Daoy (cell line): ENCODE results near the gene GNA15. TPM values are rescaled to one million over a fixed set of nuclear protein-coding genes. Genes with fewer than 3 reads are reported as not detected.

ENCODE experiments used
- DNase-seq: peaks from one replicate; pipeline ENCODE4 v3.0.0-alpha.2; 2015; ENCODE audit warnings: low read depth
- total RNA-seq: library from RNA; depleted of rRNA; stranded (reverse); fragments of >200 nt; shearing (Covaris generic); gene quantifications from 2 replicates; pipeline ENCODE4 v1.2.3, GENCODE V29; 2014

GNA15 gene
- total RNA-seq, 1 experiment from 2014 or later, result not detected

DNA sequence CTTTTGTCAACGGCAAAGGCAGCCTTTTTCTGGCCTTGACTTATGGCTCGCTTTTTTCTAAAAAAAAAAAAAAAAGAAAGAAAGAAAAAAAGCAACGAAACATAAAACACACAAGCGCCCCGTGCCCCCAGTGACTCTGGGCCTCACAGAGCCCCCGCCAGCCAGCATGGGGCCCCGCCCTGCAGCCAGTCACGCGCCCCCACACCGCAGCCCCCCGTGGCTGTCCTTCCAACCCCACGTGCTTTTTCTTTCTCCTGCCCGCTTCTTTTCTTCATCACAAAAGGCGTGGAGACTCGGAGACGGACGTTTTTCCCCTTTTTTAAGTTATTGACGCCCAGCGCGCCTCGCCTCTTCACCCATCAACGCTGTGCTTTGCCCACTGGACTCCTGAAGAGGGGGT is 14.4 kb upstream of the GNA15 start:
- DNase-seq, result no peak

DNA sequence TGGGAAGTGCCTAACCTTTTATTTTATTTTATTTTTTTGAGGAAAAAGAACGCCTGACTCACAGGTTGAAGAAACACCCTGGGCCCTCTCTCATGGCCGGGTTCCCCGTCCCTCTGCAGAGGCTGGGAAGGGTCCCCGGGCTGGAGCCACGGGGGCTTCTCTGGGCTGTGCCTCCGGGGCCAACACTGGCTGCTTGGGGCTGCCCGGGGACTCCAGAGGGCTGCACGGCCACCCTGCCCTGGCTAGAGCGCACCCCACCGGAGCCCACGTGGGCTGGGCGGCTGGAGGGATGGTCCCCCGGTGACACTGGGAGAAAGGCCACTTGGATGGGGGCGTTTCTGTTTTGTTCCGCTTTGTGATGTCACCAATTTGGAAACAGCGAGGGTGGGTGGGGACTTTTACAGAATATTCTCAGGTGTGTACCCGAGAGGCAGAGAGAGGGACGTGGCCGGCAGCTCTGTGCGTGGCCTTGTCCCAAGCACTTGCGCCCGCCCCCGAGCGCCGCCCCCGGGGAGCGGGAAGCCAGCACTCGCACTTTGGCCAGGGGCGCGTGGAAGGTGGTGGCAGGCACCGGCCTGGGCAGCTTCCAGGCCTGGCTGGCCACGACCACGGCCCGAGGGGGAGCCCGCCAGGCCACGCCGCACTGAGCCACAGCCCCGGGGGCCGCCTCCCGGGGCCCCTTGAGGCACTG is 13.9 kb upstream of the GNA15 start:
- DNase-seq, result no peak

DNA sequence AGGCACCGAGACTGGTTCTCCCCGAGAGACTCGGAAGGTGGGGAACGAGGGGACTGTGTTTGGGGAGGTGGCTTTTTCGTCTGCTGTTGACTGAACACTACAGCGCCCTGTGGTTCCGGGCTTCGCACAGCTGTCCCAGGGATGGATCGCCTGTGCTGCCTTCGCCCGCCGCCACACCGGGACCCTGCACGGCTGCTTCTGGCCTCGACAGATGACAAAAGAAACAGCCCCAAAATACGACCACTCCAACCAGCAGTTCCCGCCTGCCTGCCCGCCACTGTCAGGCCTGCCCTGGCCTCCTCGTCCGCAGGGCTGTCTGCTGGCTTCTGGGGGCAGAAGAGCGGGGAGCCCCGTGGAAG is 13.3 kb upstream of the GNA15 start:
- DNase-seq, result no peak

DNA sequence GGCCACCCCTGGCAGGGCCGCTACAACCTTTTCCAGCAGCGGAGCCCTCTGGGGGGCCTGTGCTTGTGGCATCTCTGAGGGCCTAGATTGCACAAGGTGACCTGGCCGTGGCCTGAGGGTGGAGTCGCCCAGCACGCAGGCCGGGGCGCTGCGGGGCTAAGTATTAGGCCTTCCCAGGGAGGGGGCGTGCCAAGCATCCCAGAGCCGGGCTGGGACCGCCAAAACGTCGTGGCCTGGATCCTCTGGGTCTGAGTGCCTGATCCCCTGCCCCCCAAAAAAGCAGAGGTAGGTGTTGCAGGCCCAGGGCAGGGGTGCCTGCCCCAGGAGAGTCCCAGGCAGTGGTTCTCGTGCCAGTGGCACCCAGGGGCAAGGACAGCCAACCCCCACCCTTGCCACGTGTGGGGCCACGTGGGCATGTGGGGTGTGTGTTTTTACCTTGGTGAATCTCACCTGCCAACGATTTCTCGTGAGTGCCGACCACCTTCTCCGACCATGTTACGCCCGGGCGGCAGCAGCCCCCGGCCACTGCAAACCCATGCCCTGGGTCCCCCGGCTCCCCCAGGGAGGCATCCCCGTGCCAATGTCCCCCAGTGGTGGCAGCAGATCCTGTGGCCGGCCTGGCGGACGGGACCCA is 12.6 kb upstream of the GNA15 start:
- no peak for DNase-seq

DNA sequence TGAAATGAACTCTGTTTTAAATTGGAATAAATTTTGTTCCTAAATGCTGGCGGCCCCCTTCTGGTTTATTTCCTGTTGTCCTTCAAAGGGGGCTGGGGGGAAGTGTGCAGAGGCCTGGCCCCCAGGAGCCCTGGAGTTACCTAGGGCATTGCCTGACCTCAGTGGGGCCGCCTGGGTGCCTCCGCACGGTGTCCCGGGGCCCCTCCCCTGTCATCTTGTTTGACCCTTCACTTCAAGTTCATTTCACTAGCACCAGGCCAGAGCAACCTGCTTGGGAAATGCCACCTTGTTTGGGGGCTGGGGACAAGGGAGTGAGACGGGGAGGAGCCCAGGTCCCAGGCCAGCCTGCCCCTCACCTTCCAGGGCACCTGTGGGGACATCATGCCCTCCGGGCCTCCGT is 11.9 kb upstream of the GNA15 start:
- DNase-seq, result no peak

DNA sequence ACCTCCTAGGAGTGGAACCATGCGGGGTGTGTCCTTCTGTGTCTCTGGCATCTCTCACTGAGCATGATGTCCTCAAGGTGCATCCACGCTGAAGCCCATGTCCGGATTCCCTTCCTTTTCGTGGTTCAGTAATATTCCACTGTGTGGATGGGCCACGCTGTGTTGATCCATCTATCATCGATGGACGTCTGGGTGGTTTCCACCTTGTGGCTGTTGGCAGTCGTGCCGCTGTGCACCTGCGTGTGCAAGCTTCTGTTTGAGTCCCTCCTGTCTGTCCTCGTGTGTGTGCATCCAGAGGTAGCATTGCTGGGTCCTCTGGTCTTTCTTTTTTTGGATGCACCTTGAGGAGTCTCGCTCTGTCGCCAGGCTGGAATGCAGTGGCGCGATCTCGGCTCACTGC is 11.2 kb upstream of the GNA15 start:
- DNase-seq, result no peak

DNA sequence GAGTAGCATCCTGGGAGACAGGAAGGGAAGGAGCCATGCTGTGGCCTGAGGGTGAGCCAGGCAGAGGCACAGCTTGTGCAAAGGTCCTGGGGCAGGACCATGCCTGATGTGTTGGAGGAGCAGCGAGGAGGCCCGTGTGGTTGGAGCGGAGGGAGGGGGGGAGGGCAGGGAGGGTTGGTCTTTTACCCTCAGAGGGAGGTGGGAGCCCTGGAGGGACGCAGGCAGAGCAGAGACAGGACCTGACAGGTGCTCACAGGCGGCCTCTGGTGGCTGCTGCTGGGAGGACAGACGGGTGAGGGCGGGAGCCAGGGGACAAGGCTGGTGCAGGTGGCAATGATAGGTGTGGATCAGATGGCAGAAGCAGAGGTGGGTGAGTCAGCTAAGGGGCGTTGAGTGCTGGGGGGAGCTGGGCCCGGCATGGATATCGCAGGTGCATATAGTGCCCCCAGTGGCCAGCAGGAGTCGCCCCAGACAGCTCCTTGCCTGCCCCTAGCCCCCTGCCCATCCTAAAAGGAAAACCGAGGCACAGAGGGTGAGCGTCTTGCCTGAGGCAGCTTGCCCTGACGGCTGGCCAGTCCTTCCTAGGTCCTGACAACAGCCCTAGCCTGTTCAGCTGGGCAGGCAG is 9.8 kb upstream of the GNA15 start:
- DNase-seq, result peak; percentile 71

DNA sequence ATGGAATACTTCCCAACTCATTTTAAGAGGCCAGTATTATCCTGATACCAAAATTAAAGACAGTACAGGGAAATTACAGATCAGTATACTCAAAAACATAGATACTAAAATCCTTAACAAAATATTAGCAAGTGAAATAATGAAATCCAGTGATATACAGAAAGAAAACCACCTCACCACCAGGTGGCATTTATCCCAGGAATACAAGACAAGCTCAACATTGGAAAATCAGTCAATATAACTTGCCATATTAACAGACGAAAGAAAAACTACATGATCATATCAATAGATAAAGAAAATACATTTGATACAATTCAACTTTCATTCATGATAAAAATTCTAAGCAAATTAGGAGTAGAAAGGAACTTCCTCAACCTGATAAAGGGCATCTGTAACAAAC is 6.7 kb upstream of the GNA15 start:
- peak; percentile 45 for DNase-seq

DNA sequence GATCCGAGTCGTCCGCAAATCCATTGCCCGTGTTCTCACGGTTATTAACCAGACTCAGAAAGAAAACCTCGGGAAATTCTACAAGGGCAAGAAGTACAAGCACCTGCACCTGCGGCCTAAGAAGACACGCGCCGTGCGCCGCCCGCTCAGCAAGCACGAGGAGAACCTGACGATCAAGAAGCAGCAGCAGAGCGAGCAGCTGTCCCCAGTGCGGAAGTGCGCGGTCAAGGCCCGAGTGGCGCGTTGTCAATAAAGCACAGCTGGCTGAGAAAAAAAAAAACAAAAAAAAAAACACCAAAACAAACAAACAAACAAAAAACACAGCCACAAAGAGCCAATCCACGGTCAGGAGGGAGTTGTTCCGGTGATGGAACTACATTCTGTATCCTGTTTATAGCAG is 4.7 kb upstream of the GNA15 start:
- DNase-seq, result no peak

DNA sequence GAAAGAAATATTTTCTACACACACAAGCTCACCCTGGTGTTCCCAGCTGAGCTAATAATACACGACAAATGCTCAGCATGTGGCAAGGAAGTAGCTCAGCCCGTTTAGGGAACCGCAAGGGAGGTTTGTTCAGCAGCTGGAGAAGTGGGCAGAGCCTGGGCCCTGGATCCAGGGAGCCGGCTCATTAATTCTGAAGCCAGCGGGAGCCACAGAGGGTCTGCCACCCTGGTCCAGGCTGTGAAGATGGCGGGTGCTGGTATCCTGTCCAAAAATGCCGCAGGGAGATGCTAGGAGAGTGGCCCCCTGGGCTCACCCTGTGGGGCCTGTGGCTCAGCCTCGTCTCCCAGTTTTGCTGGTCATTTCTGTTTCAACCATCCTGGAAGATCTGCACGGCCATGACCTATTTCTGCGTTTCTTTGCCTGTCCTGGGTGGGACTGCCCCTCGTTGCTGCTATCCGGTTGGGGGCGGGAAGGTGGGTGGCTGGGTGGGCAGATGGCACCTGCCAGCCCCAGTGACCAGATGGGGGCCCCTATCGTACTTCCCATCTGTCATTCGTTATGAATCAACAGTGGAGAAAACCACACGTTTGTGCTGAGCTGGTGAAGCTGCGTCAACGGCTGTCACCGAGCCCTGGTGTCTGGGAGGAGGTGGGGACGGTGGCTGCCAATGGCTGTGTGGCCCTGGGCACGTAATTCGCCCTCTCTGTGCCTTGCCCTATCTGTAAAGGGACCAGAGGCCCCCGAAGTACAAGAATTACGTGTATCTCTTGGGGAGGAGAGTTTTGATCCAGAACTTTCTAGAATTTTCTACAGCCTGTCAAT is 2.7 kb upstream of the GNA15 start:
- DNase-seq, result peak; percentile 73

DNA sequence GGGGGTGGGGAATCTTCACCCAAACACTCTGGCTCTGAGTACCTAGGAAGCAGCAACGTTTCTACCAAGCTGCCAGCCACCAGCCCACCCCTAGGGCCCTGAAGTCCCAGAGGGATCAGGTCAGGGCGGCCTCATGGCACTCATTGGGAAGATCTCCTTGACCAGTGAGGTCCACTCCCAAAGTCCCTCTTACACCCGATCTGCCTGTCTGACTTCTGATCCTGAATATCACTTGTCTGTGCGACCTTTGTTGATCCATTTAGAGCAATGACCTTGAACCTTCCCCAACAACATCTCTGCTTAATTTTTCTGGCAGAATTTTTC is 2.1 kb upstream of the GNA15 start:
- DNase-seq, result no peak

DNA sequence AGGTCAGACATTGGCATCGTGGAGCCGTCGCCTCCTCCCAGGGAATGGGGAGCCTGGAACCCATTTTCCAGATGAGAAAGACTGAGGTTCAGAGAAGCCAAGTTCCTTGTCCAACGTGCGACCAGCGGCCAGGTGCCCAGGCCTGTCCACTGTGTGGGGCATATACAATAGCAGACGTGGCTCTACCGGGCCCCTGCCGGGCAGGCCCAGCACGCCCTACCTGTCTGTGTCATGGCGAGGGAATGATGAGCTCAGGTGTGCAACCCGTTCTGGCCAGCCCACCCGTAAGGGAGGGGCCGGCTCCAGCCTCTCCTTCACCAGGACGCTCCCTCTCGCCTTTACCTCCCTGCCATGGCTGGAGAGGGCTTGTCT is 837 bp downstream of the GNA15 start:
- no peak for DNase-seq

DNA sequence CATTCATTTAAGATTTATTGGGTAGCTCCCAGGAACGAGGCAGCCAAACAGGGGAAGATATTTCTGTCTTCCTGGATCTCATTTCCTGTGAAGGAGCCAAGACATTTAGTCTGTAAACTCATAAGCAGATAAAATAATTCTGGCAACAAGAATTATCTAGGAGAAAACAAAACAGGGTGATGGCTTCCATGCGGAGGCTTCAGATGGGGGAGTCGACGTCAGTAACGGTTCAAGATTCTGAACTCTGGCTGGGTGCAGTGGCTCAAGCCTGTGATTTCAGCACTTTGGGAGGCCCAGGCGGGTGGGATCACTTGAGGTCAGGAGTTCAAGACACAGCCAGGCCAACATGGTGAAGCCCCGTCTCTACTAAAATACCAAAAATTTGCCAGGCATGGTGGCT is 1.3 kb downstream of the GNA15 start:
- DNase-seq, result no peak

DNA sequence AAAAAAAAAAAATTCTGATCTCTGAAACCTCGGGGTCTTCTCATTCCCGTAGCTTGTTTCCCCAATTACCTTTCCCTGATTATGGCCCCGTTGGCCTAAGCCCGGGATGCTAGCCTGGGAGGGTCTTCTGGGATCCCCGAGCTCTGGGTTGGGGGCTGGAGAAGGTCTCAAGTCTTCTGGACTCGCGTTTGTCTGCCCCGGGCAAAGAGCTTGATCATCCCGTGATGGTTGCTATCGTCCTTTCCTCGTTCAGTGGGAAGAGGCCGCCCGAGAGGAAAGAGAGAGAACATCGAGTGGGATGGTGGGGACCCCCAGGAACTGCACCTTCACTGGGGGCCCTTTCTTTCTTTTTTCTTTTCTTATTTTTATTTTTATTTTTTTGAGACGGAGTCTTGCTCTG is 2.4 kb downstream of the GNA15 start:
- no peak for DNase-seq

DNA sequence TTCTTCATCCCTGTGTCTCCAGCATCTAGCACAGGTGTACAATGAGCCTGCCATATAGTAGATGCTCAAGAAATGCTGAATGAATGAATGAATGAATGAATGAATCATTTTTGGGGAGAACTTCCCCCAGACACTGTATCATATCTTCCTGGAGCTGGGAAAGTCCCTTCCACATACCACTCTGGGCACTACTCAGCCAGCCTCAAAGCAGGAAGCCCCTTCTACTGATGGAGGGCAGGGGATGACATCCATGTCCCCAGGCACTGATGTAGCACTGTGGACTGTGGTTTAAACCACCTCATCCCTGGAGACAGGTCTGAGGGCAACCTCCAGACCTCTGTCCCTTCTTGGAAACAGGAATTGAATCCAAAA is 4.8 kb downstream of the GNA15 start:
- DNase-seq, result no peak

DNA sequence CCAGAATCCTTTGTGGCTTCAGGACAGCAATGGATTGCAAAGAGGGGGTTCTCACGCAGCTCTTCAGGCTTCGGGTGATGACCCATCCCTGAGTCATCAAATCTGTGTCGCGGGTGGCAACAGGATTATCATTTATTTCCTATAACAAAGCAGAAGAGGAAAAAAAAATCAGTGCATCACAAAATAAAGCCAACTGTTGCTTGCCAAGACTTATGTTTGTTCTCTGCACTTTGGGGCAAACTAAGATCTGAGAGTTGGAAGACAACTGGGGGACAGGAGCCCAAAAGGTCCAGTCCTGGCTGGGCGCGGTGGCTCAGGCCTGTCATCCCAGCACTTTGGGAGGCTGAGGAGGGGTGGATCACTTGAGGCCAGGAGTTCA is 6.4 kb downstream of the GNA15 start:
- DNase-seq, result peak; percentile 87

DNA sequence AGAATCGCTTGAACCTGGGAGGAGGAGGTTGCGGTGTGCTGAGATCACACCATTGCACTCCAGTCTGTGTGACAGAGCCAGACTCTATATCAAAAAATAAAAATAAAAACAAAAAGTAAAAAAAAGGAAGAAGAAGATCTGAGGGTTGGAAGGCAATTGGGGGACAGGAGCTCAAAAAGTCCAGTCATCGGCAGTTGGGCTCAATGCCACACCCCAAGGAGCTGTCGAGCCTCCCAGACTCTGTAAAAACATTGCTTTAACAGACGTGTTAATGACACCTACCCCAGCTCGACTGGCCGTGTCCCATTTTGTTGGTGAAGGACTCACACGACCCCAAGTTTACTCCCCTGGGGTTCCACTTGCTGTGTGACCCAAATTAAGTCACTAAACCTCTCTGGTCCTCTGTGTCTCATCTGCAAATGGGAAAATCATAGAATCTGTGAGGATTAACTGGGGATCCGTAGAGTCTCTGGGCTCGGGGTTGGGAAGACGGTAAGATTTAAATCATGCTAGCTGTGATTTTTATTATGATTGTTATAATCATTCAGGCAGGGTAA is 7.0 kb downstream of the GNA15 start:
- no peak for DNase-seq

DNA sequence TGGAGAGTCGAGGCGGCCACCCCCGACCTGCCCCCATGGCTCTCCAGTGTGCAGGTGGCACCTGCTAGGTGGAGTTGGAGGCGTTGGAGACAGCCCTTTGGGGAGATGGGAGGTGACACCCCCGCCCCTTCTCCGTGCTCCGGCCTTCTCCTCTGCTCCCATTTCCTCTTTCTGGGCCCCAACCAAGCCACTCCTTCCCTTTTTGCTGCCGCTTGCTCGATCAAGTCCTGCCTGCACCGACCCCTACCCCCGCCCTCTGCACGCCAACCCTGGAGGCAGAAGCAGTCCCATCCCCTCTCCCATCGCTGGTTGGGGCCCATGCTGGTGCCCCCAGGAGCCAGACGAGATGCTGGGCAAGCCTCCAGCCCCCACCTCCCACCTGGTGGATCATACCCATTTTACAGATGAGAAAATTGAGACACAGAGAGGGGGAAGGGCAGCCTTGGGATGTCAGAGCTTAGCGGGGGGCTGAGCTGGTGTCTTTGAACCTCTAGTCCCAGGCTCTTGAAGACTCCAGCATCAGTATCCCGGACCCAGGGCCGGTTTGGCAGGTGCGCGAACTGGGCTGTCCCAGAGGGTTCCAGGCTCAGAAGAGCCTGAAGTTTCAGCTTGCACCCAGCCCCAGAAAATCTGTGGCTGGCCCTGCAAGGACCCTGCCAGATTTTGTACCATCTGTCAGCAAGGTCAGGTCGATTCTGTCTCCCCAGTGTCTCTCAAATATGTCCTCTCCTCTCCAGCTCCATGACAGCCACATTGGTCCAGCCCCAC is 10.3 kb downstream of the GNA15 start:
- no peak for DNase-seq

DNA sequence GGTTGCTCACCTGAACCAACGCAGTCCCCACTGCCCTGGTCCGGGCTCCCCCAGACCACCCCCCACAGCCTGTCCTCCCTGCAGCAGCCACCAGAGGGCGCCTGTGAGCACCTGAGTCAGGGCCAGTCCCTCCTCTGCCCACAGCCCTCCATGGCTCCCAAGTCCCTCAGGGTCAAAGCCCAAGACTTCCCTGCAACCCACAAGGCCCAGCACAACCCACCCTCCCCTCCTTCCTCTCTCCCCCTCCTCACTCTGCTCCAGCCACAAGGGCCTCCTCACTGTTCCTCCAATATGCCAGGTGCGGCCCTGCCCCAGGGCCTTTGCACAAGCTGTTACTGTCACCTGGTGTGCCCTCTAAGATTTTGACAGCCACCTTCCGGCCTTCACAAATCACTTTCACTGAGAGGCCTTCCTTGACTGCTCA is 10.9 kb downstream of the GNA15 start:
- peak; percentile 41 for DNase-seq

DNA sequence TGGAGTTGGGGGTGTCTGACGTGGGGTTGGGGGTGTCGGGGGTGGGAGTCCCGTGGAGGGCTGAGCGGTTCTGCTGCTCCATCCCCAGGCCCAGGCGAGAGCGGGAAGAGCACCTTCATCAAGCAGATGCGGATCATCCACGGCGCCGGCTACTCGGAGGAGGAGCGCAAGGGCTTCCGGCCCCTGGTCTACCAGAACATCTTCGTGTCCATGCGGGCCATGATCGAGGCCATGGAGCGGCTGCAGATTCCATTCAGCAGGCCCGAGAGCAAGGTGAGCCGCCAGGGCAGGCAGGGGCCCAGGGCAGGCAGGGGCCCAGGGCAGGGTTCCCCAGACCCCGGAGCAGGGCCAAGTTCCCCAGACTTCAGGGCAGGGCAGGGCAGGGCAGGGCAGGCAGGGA is 12.7 kb downstream of the GNA15 start:
- DNase-seq, result no peak

DNA sequence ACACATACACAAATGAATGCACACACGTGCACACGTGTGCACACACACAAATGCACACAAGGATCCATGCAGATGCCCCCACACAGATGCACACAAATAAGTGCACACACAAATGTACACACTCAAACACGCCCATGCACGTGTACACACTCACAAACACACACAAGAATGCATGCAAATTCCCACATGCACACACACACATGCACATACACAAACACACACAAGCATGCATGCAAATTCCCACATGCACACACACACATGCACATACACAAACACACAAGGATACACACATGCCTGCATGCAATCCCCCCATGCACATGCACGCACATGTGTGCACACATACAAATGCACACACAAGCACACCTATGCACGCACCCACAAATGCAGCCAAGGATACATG is 13.3 kb downstream of the GNA15 start:
- DNase-seq, result no peak
